MM.1S (cell line): Measurements from ENCODE around the gene DFFA.

Experiments
- DNase-seq: peaks from one replicate; pipeline ENCODE4 v3.0.0-alpha.2; 2015
- H2AFZ ChIP-seq: fragments of 300-600 bp; sonication (generic); 2 replicates; pipeline ENCODE4 v1.6.0; 2016; ENCODE audit warnings: antibody characterized with exemption, low read length
- H3F3A ChIP-seq: fragments of 300-600 bp; sonication (generic); 2 replicates; pipeline ENCODE4 v1.6.1; 2016; ENCODE audit warnings: mild to moderate bottlenecking, antibody characterized with exemption, low read length, moderate library complexity, mixed read lengths; ENCODE audit not compliant: insufficient read depth
- H3K27ac ChIP-seq: fragments of 300-600 bp; sonication (generic); 2 replicates; pipeline ENCODE4 v1.5.1; 2016; ENCODE audit warnings: mild to moderate bottlenecking, low read length
- H3K27me3 ChIP-seq: fragments of 300-600 bp; sonication (generic); replicated peaks from 2 replicates; pipeline ENCODE4 v1.6.0; 2016; ENCODE audit warnings: low read length; ENCODE audit not compliant: insufficient read depth
- H3K36me3 ChIP-seq: fragments of 300-600 bp; sonication (generic); replicated peaks from 2 replicates; pipeline ENCODE4 v1.6.1; 2016; ENCODE audit warnings: mild to moderate bottlenecking, low read length, mixed read lengths; ENCODE audit not compliant: insufficient read depth
- H3K4me1 ChIP-seq: fragments of 300-600 bp; sonication (generic); 2 replicates; pipeline ENCODE4 v1.6.1; 2016; ENCODE audit warnings: low read length, mixed read lengths
- H3K4me2 ChIP-seq: fragments of 300-600 bp; sonication (generic); 2 replicates; pipeline ENCODE4 v1.6.0; 2016; ENCODE audit warnings: low read depth, low read length
- H3K4me3 ChIP-seq: fragments of 300-600 bp; sonication (generic); 2 replicates; pipeline ENCODE4 v1.5.1; 2016; ENCODE audit warnings: low read length, mixed read lengths
- H3K79me2 ChIP-seq: fragments of 300-600 bp; sonication (generic); 2 replicates; pipeline ENCODE4 v1.6.1; 2016; ENCODE audit warnings: mixed run types, low read length, mixed read lengths
- H3K9ac ChIP-seq: fragments of 300-600 bp; sonication (generic); 2 replicates; pipeline ENCODE4 v1.6.1; 2016; ENCODE audit warnings: low read length, mixed read lengths
- H3K9me2 ChIP-seq: fragments of 300-600 bp; sonication (generic); replicated peaks from 2 replicates; pipeline ENCODE4 v1.6.1; 2016; ENCODE audit warnings: mild to moderate bottlenecking, low read length, mixed read lengths; ENCODE audit not compliant: insufficient read depth
- H3K9me3 ChIP-seq: fragments of 300-600 bp; sonication (generic); replicated peaks from 2 replicates; pipeline ENCODE4 v1.6.1; 2016; ENCODE audit warnings: mild to moderate bottlenecking, low read length, mixed read lengths; ENCODE audit not compliant: insufficient read depth
- H4K20me1 ChIP-seq: fragments of 300-600 bp; sonication (generic); 2 replicates; pipeline ENCODE4 v1.6.1; 2016; ENCODE audit warnings: mild to moderate bottlenecking, low read length, moderate library complexity, mixed read lengths; ENCODE audit not compliant: insufficient read depth
- CTCF ChIP-seq: fragments of 300-600 bp; sonication (generic); IDR thresholded peaks from 2 replicates; pipeline ENCODE4 v1.5.1; 2016; ENCODE audit warnings: antibody characterized with exemption, low read length, mixed read lengths
- EZH2 ChIP-seq: fragments of 300-600 bp; sonication (generic); optimal IDR thresholded peaks from 2 replicates; pipeline ENCODE3; 2017; ENCODE audit warnings: low read depth, mild to moderate bottlenecking, antibody characterized with exemption, low read length, mixed read lengths
- EZH2phosphoT487 ChIP-seq: fragments of 300-600 bp; sonication (generic); IDR thresholded peaks from 2 replicates; pipeline ENCODE4 v1.6.1; 2018; ENCODE audit warnings: antibody characterized with exemption, low read length

Gene DFFA

GRCh38 chr1:10520497-10520896, 48.2 kb upstream of the DFFA start:
- Histone ChIP-seq H2AFZ (no peak overlapping the region), H4K20me1 (no peaks in the 10 kb centered on the region)
- TF ChIP-seq EZH2phosphoT487 (no peak), CTCF (no peak), EZH2 (no peak)

GRCh38 chr1:10519016-10519417, 46.7 kb upstream of the DFFA start:
- H3K79me2 ChIP-seq, result peaks cover 8% of the 10 kb centered on the region
- H3K36me3 ChIP-seq, result no peaks in the 10 kb centered on the region
- no peak for DNase-seq
- H3K4me2 ChIP-seq, result no peak overlapping the region
- no peaks in the 10 kb centered on the region for H3F3A ChIP-seq
- H3K27ac ChIP-seq, result no peak overlapping the region
- no peak overlapping the region for H3K9ac ChIP-seq
- H3K4me1 ChIP-seq, result no peaks in the 10 kb centered on the region
- H3K9me3 ChIP-seq, result no peaks in the 10 kb centered on the region
- no peak overlapping the region for H3K4me3 ChIP-seq
- no peak for TF ChIP-seq CTCF
- no peak for TF ChIP-seq EZH2
- no peak for TF ChIP-seq EZH2phosphoT487
- no peak overlapping the region for H2AFZ ChIP-seq
- H4K20me1 ChIP-seq, result 0 out of 2 replicates have a peak, but pooled peaks cover 6% of the 10 kb centered on the region
- H3K27me3 ChIP-seq, result no peaks in the 10 kb centered on the region
- no peaks in the 10 kb centered on the region for H3K9me2 ChIP-seq

More at GRCh38 chr1:10520497-10520896, 48.2 kb upstream of the DFFA start:
- H3K9me3 ChIP-seq, result no peaks in the 10 kb centered on the region
- H3K4me1 ChIP-seq, result no peaks in the 10 kb centered on the region
- H3K9me2 ChIP-seq, result no peaks in the 10 kb centered on the region
- H3K4me3 ChIP-seq, result no peak overlapping the region
- H3K79me2 ChIP-seq, result no peaks in the 10 kb centered on the region; the same call in 1 of the 2 replicates
- H3F3A ChIP-seq, result no peaks in the 10 kb centered on the region
- H3K4me2 ChIP-seq, result no peak overlapping the region
- H3K27ac ChIP-seq, result no peak overlapping the region
- no peak overlapping the region for H3K9ac ChIP-seq
- DNase-seq, result no peak
- H3K27me3 ChIP-seq, result no peaks in the 10 kb centered on the region
- H3K36me3 ChIP-seq, result no peaks in the 10 kb centered on the region

GRCh38 chr1:10517677-10517982, 45.3 kb upstream of the DFFA start:
- no peaks in the 10 kb centered on the region for H3K4me1 ChIP-seq

More at GRCh38 chr1:10517677-10517982, 45.3 kb upstream of the DFFA start:
- Histone ChIP-seq H4K20me1 (0 out of 2 replicates have a peak, but pooled peaks cover 6% of the 10 kb centered on the region), H2AFZ (no peak overlapping the region), H3K9me3 (no peaks in the 10 kb centered on the region), H3F3A (no peaks in the 10 kb centered on the region), H3K79me2 (peaks cover 17% of the 10 kb centered on the region), H3K4me3 (no peak overlapping the region), H3K27me3 (no peaks in the 10 kb centered on the region), H3K4me2 (no peak overlapping the region), H3K27ac (no peak overlapping the region), H3K9me2 (no peaks in the 10 kb centered on the region), H3K36me3 (no peaks in the 10 kb centered on the region), H3K9ac (no peak overlapping the region)
- no peak for TF ChIP-seq CTCF
- no peak for TF ChIP-seq EZH2
- no peak for TF ChIP-seq EZH2phosphoT487
- DNase-seq, result no peak
